GM10266 (cell line): ENCODE results near the gene ECE1.
A peak's percentile ranks its signal among the peaks of the same experiment; 100 is the strongest.
"Not testable (repeated sequence)": the region's sequence is repeated elsewhere in the genome, so short reads cannot be mapped to it uniquely, and the experiment has no call there.

ENCODE experiments used
- DNase-seq: peaks from one replicate; pipeline ENCODE4 v3.0.0; 2012; ENCODE audit errors: extremely low spot score
- TF ChIP-seq, protein P1 (sequence below): IDR thresholded peaks from 2 replicates; pipeline ENCODE4 v1.5.1; 2012; ENCODE audit warnings: mild to moderate bottlenecking, low read depth; ENCODE audit not compliant: control insufficient read depth, insufficient read depth; ENCODE audit errors: missing control alignments

Gene ECE1

DNA sequence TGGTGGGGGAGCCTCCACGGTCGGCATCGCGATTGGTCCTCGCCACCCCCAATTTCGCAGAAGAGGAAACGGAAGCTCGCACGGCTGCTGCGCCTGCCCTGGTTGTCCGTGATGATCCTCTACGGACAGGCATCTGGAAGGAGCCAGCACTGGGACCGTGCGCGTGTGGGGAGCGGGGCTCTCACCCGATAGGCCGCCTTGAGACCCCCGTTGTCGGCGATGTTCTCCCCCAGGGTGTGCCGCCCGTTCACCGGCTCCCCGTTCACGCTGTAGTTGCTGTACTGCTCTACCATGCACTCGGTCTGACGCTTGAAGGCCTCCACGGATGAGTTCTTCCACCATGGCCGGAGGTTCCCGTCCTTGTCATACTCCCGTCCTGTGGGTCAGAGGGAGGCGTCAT, 65.2 kb downstream of the ECE1 start:
- TF ChIP-seq, protein P1, sequence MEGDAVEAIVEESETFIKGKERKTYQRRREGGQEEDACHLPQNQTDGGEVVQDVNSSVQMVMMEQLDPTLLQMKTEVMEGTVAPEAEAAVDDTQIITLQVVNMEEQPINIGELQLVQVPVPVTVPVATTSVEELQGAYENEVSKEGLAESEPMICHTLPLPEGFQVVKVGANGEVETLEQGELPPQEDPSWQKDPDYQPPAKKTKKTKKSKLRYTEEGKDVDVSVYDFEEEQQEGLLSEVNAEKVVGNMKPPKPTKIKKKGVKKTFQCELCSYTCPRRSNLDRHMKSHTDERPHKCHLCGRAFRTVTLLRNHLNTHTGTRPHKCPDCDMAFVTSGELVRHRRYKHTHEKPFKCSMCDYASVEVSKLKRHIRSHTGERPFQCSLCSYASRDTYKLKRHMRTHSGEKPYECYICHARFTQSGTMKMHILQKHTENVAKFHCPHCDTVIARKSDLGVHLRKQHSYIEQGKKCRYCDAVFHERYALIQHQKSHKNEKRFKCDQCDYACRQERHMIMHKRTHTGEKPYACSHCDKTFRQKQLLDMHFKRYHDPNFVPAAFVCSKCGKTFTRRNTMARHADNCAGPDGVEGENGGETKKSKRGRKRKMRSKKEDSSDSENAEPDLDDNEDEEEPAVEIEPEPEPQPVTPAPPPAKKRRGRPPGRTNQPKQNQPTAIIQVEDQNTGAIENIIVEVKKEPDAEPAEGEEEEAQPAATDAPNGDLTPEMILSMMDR = no peak

DNA sequence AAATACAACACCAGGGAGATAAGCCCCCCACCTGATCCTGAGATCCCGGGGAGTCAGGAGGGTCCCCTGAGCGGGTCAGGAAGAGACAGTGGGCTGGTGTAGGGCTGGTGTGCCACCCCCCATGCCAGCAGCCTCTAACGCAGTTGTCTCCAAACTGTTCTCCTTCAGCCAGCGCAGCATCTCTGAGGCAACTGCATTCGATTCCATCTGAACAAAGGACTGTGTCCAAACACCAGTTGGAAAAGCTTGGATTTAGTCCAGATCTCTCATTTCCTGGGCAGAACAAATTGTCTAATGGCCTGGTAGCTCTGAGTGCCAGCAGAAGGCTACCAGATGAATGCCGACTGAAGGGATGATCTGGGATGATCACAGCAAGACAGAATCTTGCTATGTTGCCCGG, 69.4 kb downstream of the ECE1 start:
- TF ChIP-seq, protein P1 = no peak
- no peak for DNase-seq

More for the DNA sequence above, 65.2 kb downstream of the ECE1 start:
- no peak for DNase-seq

DNA sequence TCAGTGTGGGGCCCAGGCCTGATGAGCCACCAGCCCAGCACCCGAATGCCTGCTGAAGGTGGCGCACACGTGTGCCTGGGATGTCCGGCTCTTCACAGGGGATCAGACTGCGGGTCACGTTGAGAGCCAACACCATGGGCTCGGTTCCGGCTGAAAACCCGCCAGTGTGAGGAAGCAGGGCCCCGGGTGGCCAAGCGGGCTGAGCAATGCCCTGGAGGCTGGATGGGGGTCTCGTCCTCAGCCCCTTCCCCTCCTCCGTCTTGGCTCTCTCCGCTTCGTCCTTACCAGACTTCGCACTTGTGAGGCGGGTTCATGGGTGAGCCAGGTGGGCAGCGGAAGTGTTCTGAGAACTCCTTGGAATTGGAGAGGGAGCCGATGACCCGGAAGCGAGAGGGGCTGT, 70.6 kb downstream of the ECE1 start:
- no peak for DNase-seq
- TF ChIP-seq, protein P1 = no peak

DNA sequence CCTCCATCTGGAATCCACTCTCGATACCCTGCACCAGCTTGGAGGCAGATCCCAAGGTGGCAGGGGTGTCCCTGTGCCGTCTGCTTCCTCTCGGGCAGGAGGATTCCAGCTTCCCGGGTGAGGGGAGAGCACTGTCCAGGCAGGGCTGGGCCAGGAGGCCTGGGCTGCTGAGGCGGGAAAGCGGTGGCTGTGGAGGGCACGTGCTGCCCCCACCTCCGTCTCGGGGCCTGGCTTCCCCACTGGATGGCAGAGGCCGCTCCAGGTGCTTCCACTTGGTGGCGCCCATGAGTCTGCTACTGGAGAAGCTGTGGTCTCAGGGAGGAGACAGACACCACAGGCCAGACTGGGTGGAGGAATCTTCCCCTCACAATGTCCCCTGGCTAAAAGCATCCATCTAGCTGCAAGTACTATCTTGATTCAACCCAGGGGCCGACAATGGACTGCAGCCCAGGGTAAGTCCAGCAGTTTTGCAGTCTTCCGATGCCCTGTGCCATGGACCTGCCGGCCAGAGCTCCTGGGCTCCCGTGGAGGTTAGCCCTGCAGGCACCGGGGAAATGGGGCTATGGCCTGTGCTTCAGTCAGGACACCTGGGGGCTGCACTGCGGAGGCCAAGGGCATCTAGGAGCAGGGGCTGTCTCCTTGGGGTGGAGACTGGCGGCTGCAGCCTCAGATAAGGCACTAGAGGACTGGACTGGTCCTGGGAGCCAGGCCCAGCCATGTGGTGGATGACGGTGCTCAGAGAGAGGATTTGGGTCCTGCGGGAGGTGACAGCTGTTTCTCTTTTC, 72.3 kb downstream of the ECE1 start:
- peak; percentile 43 for DNase-seq
- TF ChIP-seq, protein P1 = peak; percentile 48

DNA sequence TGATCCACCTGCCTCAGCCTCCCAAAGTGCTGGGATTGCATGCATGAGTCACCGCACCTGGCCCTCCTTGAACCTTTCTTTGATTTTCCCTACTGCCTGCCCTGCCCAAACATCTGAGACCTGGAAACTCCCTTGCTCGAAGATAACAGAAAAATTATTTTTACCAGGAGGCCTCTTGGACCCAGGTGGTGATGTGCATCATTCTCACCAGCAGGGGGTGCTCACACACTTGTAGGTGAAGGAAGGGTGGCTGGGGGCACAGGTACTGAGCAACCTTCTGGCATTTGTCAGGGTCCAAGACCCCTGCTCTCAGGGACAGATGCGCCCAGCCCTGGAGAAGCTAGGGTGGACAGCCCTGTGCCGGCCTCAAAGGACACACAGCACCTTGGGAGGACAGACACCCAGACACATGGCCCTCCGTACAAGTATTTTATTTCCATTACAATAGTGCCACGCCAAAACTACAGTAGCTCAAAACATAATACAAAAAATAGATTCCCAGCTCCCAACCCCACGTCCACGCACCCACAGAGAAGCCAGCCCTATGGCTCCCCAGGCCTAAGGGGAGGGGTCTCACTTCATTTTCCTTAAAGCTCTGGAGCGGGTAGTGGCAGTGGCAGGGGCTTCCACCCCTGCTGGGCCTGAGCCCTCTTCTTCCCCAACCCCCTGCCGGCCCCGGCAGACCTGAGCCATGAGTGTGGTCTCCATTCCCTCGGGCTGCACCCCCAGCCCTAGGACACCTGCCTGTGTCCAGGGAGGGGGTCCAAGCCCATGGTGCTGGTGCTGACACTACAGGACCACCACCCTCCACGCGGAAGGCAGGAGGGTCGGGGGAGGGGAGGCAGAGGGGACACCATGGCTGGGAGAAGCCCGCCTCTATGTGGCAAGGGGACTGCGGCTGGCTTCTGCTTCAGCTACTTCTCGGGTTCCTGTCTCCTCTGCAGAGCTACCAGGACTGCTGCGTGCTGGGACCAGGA, 73.1 kb downstream of the ECE1 start:
- peak; percentile 70 for DNase-seq

DNA sequence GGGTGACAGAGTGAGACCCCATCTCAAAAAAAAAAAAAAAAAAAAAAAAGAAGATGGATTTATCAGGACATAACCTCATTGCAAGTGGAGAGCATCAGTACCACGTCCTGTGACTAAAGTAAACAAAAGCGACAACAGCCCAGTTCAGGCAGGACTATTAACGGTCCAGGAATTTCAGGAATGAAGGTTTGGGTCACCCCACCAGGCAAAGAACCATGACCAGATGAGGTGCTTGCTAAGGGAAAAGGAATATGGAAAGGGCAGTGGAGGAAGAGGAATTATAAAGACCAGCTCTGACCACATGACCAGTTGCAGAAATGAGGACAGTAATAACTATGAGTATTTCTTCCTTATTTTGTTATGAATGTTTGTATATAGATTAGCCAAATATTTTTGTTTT, 78.1 kb downstream of the ECE1 start:
- TF ChIP-seq, protein P1 = no peak
- no peak for DNase-seq

More for the DNA sequence above, 73.1 kb downstream of the ECE1 start:
- TF ChIP-seq, protein P1 = peak; percentile 76

DNA sequence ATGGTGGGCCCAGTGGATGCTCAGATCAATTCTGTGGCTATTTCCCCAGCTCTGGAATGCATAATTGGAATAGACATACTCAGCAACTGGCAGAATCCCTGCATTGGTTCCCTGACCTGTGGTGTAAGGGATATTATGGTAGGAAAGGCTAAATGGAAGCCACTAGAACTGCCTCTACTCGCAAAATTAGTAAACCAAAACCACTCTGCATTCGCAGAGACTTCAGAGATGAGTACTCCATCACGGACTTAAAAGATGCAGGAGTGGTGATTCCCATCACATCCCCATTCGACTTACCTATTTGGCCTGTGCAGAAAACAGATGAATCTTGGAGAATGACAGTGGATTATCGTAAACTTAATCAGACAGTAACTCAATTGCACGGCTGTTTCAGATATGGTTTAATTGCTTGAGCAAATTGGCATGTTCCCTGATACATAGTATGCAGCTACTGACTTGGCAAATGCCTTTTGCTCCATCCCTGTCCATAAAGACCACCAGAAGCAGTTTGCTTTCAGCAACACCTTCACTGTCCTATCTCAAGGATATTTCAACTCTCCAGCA, 82.0 kb downstream of the ECE1 start:
- DNase-seq = not testable (repeated sequence)
